Astrocyte of the spinal cord (primary cell): Measurements from ENCODE around the gene ARL2.
"Not testable (repeated sequence)": the region's sequence is repeated elsewhere in the genome, so short reads cannot be mapped to it uniquely, and the experiment has no call there.

ENCODE experiments used
- DNase-seq: peaks from one replicate; pipeline ENCODE4 v3.0.0; 2011; ENCODE audit warnings: low read depth, low spot score
- H3K4me3 ChIP-seq: 2 replicates; pipeline ENCODE4 v1.5.1; 2011; ENCODE audit warnings: low read depth, mild to moderate bottlenecking, low read length, moderate library complexity
- CTCF ChIP-seq: IDR thresholded peaks from 2 replicates; pipeline ENCODE4 v1.5.1; 2012; ENCODE audit warnings: low read depth, mild to moderate bottlenecking, low read length, inconsistent platforms
- in situ Hi-C: cut with HindIII; loops from 2 replicates; pipeline ENCODE4 v1.10.0; 2017; ENCODE audit warnings: low sequenced_read_pairs

Gene ARL2

GRCh38 chr11:64976651-64977050 lies 37.3 kb upstream of the ARL2 start:
- DNase-seq, result no peak
- H3K4me3 ChIP-seq, result no peak overlapping the region
- in situ Hi-C loops, result no loop called here
- no peak for TF ChIP-seq CTCF

DNA sequence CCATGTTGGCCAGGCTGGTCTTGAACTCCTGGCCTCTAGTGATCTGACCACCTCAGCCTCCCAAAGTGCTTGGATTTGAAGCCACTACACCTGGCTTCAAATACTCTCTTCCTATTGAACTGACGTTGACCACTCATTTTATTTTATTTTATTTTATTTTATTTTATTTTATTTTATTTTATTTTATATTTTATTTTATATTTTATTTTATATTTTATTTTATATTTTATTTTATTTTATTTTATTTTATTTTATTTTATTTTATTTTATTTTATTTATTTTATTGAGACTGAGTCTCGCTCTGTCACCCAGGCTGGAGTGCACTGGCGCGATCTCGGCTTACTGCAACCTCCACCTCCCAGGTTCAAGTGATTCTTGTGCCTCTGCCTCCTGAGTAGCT lies 30.6 kb upstream of the ARL2 start:
- DNase-seq, H3K4me3 ChIP-seq, in situ Hi-C loops: not testable (repeated sequence)

DNA sequence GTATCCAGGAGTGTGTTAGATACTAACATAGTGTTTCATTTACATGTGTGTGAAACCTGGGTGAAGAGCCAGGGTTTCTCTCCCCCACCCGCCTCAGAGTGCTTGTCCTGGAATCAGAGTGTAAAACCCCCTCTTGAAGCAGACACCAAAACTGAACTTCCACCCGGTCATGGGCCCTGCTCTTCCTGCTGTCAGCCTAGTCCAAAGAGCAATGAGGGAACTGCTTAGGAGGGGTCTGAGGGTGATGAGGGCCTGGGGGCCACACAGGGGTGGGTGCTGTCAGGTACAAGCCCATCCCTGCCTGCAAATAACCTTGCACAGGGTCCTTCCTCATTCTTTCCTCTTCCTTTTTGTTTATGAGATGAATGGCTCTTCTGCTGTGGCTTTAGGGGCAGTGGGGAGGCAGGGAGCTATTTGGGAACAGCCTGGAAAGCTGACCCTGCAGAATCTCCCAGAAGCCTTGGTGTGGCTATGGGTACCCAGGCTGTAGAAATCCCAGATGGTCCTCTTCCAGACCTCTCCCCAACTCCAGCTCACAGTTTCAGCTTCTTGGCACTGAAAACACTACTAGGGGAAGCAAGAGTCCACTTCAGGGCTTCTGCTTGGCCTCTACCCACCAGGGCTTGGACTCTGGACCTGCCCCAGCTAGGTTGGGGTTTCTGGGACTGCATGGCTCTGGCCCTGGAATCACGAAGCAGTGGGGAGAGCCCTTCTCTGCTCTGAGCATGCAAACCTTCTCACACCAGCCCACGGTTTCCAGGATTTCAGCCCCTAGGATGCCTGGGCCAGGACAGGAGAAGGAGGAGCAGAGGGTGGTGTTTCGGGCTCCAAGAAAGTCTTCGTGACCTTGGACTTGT lies 25.7 kb upstream of the ARL2 start:
- DNase-seq, result no peak
- H3K4me3 ChIP-seq, result no peak overlapping the region
- in situ Hi-C loops, result no loop called here
- TF ChIP-seq CTCF, result no peak

- in situ Hi-C loops, result no loop called here
- no peak overlapping the region for H3K4me3 ChIP-seq
- DNase-seq, result no peak
- TF ChIP-seq CTCF, result no peak
Observed at GRCh38 chr11:64989416-64989815, 24.5 kb upstream of the ARL2 start.

GRCh38 chr11:64990222-64990923 lies 23.6 kb upstream of the ARL2 start:
- H3K4me3 ChIP-seq, result no peak overlapping the region
- in situ Hi-C loops, result no loop called here
- DNase-seq, result no peak
- TF ChIP-seq CTCF, result no peak

DNA sequence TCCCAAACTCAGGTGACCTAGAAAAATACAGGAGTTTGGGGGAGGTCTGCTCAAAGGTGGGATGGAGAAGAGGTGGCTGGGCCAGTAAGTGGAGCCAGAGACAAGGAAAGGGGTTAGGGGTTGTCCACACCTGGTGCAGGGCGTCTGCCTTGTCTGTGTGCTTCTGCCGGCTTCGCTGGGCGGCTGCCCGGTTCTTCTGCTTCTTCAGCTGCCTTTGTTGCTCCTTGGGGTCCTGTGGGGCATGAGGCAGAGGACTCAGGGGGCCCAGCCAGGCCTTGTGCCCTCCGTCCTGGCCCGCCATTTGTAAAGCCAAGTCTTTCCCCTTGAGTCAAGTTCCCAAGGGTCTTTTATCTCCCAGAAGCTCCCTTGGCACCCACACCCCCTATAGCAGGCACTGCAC lies 19.6 kb upstream of the ARL2 start:
- TF ChIP-seq CTCF, result no peak
- in situ Hi-C loops, result no loop called here
- DNase-seq, result no peak
- no peak overlapping the region for H3K4me3 ChIP-seq

- in situ Hi-C loops, result no loop called here
- DNase-seq, result no peak
- TF ChIP-seq CTCF, result no peak
- H3K4me3 ChIP-seq, result no peak overlapping the region
Observed at GRCh38 chr11:64996327-64996709, 17.6 kb upstream of the ARL2 start.
